CD14-positive monocyte (primary cell): ENCODE data around the gene MAPRE3. TPM values are rescaled to one million over a fixed set of nuclear protein-coding genes. Genes with fewer than 3 reads are reported as not detected.

Experiments
- DNase-seq, 3 donors: peaks; one replicate each; pipeline ENCODE4 v3.0.0-alpha.2; 2011 to 2022
- H2AFZ ChIP-seq: 2 replicates; pipeline ENCODE4 v1.6.0; 2012; ENCODE audit warnings: mild to moderate bottlenecking, low read depth, low read length, inconsistent platforms; ENCODE audit not compliant: insufficient read depth, poor library complexity, severe bottlenecking
- H3K27ac ChIP-seq, 2 donors: 1 replicate in 1 of 2; 2 replicates in 1 of 2; pipeline ENCODE4 v1.5.1; 2012 to 2013; ENCODE audit warnings: low read length in 2 of 2, control low read depth in 1 of 2, inconsistent platforms in 1 of 2, low read depth in 1 of 2, mild to moderate bottlenecking in 1 of 2
- H3K27me3 ChIP-seq, 2 donors: one replicate each; pipeline versions ENCODE4 v1.6.0 to v1.6.1; 2011 to 2013; ENCODE audit warnings: low read length in 2 of 2; ENCODE audit not compliant: control insufficient read depth in 2 of 2, insufficient read depth in 2 of 2
- H3K36me3 ChIP-seq, 2 donors: replicated peaks in 1 of 2; 1 replicate in 1 of 2; 2 replicates in 1 of 2; pipeline versions ENCODE4 v1.5.1 to v1.6.1; 2012 to 2013; ENCODE audit warnings: low read length in 2 of 2, control low read depth in 1 of 2, inconsistent platforms in 1 of 2, mild to moderate bottlenecking in 1 of 2; ENCODE audit not compliant: insufficient read depth in 2 of 2, control insufficient read depth in 1 of 2
- H3K4me1 ChIP-seq, 2 donors: 1 replicate in 1 of 2; 2 replicates in 1 of 2; pipeline versions ENCODE4 v1.5.1 to v1.6.1; 2012 to 2013; ENCODE audit warnings: low read length in 2 of 2, control low read depth in 1 of 2, inconsistent platforms in 1 of 2, mild to moderate bottlenecking in 1 of 2, moderate library complexity in 1 of 2; ENCODE audit not compliant: insufficient read depth in 2 of 2, control insufficient read depth in 1 of 2
- H3K4me2 ChIP-seq: replicated peaks from 2 replicates; pipeline ENCODE3; 2012; ENCODE audit warnings: low read length, moderate library complexity, mild to moderate bottlenecking; ENCODE audit not compliant: poor library complexity, severe bottlenecking; ENCODE audit errors: extremely low read depth
- H3K4me3 ChIP-seq, 3 experiments: fragments of 200-600 bp in 1 of 3; sonication (generic) in 1 of 3; replicated peaks in 1 of 3; 1 replicate in 2 of 3; 2 replicates in 1 of 3; pipeline ENCODE4 v1.5.1; 2011 to 2013; ENCODE audit warnings: low read length in 3 of 3, mild to moderate bottlenecking in 3 of 3, control low read depth in 2 of 3, low read depth in 2 of 3, inconsistent platforms in 1 of 3, moderate library complexity in 1 of 3
- H3K79me2 ChIP-seq: 2 replicates; pipeline ENCODE4 v1.6.0; 2012; ENCODE audit warnings: mild to moderate bottlenecking, control low read depth, inconsistent platforms, low read length, moderate library complexity; ENCODE audit not compliant: insufficient read depth
- H3K9ac ChIP-seq: 2 replicates; pipeline ENCODE4 v1.6.0; 2017; ENCODE audit warnings: low read length, mild to moderate bottlenecking; ENCODE audit not compliant: insufficient read depth, poor library complexity, severe bottlenecking
- H3K9me3 ChIP-seq, 2 donors: replicated peaks in 1 of 2; 1 replicate in 1 of 2; 2 replicates in 1 of 2; pipeline versions ENCODE4 v1.5.1 to v1.6.1; 2012 to 2013; ENCODE audit warnings: low read length in 2 of 2, control low read depth in 1 of 2; ENCODE audit not compliant: control insufficient read depth in 1 of 2, insufficient read depth in 1 of 2
- H4K20me1 ChIP-seq: 2 replicates; pipeline ENCODE4 v1.6.0; 2012; ENCODE audit warnings: mild to moderate bottlenecking, low read length, control low read depth, moderate library complexity; ENCODE audit not compliant: insufficient read depth
- H3K27ac Mint-ChIP-seq, 7 donors: one replicate each; pipeline ENCODE4 v1.8.0; 2020; ENCODE audit warnings: mild to moderate bottlenecking in 7 of 7, mixed read lengths in 7 of 7, moderate library complexity in 6 of 7, inconsistent platforms in 2 of 7
- H3K27me3 Mint-ChIP-seq, 3 donors: one replicate each; pipeline ENCODE4 v1.8.0; 2021 to 2022; ENCODE audit warnings: low read depth in 3 of 3, mild to moderate bottlenecking in 3 of 3, mixed read lengths in 3 of 3, moderate library complexity in 3 of 3, inconsistent platforms in 1 of 3
- H3K36me3 Mint-ChIP-seq, 2 donors: one replicate each; pipeline ENCODE4 v1.8.0; 2020; ENCODE audit warnings: mixed read lengths in 2 of 2, inconsistent platforms in 1 of 2, mild to moderate bottlenecking in 1 of 2
- H3K4me1 Mint-ChIP-seq: one replicate; pipeline ENCODE4 v1.8.0; 2020; ENCODE audit warnings: mild to moderate bottlenecking, mixed read lengths
- H3K4me3 Mint-ChIP-seq, 2 donors: one replicate each; pipeline ENCODE4 v1.8.0; 2020; ENCODE audit warnings: mild to moderate bottlenecking in 2 of 2, mixed read lengths in 2 of 2, moderate library complexity in 1 of 2
- H3K9me3 Mint-ChIP-seq, 7 donors: one replicate each; pipeline ENCODE4 v1.8.0; 2020 to 2022; ENCODE audit warnings: mixed read lengths in 7 of 7, mild to moderate bottlenecking in 6 of 7, moderate library complexity in 6 of 7, inconsistent platforms in 2 of 7
- CTCF ChIP-seq: fragments of 200-600 bp; IDR thresholded peaks from one replicate; pipeline ENCODE4 v1.8.0; 2022; ENCODE audit warnings: antibody characterized with exemption, mild to moderate bottlenecking
- WGBS: methylation state at CpG from one replicate; pipeline ENCODE4 v1.1.5; 2013; ENCODE audit warnings: missing lambda C conversion rate; ENCODE audit not compliant: insufficient coverage; 5-methylcytosine and 5-hydroxymethylcytosine counted together
- intact Hi-C, 2 donors: fragments of 100-400 bp; cut with micrococcal nuclease; formaldehyde crosslinking; loops; one replicate each; pipeline versions ENCODE4 v1.15.0 to v1.15.1; 2023
- polyA plus RNA-seq, 3 donors: library from polyadenylated mRNA; depleted of rRNA in 1 of 3; unstranded in 2 of 3; stranded (reverse) in 1 of 3; fragments of 300-500 nt in 2 of 3; fragments of >200 nt in 1 of 3; fragmentation: Illumina TruSeq in 2 of 3; gene quantifications; 1 replicate in 2 of 3; 2 replicates in 1 of 3; pipeline ENCODE4 v1.2.3, GENCODE V29; 2012 to 2021

MAPRE3 gene
- polyA plus RNA-seq, 3 donors: 2.4 to 14.4 (median 3.5) TPM

- Histone ChIP-seq H3K4me1 (no peaks in the 10 kb centered on the region), H3K9ac (no peak overlapping the region), H3K4me2 (no peak overlapping the region), H3K27me3 (no peaks in the 10 kb centered on the region), H3K4me3 (no peak overlapping the region), H2AFZ (no peak overlapping the region), H3K79me2 (no peaks in the 10 kb centered on the region), H3K36me3 (no peaks in the 10 kb centered on the region), H3K27ac (no peak overlapping the region), H4K20me1 (no peaks in the 10 kb centered on the region), H3K9me3 (no peaks in the 10 kb centered on the region)
- Mint-ChIP-seq H3K36me3 (no peaks in the 10 kb centered on the region), H3K9me3 (no peaks in the 10 kb centered on the region), H3K4me1 (peaks cover 5% of the 10 kb centered on the region), H3K27ac (no peak overlapping the region), H3K4me3 (no peak overlapping the region), H3K27me3 (peaks cover 4 to 11% (median 7%) of the 10 kb centered on the region in 3 donors)
- WGBS: 88% methylated on average over 1 of the region's 4 CpGs
- DNase-seq: no peak
- intact Hi-C loops: no loop called here
- no peak for TF ChIP-seq CTCF
Measured at GRCh38 chr2:26978061-26978596, 7.7 kb downstream of the MAPRE3 start.

GRCh38 chr2:26979741-26980140 lies 9.3 kb downstream of the MAPRE3 start:
- H3K27ac Mint-ChIP-seq: peak overlapping the region in 1 of 7 donors; percentile 20
- no peaks in the 10 kb centered on the region for H3K79me2 ChIP-seq

More at GRCh38 chr2:26979741-26980140, 9.3 kb downstream of the MAPRE3 start:
- Histone ChIP-seq H3K9ac (no peak overlapping the region), H3K27ac (no peak overlapping the region), H2AFZ (no peak overlapping the region), H3K4me2 (no peak overlapping the region), H4K20me1 (no peaks in the 10 kb centered on the region), H3K36me3 (no peaks in the 10 kb centered on the region), H3K4me1 (no peaks in the 10 kb centered on the region), H3K9me3 (no peaks in the 10 kb centered on the region), H3K27me3 (no peaks in the 10 kb centered on the region), H3K4me3 (no peak overlapping the region)
- Mint-ChIP-seq H3K36me3 (no peaks in the 10 kb centered on the region), H3K4me3 (no peak overlapping the region), H3K27me3 (peaks cover 5 to 9% (median 7%) of the 10 kb centered on the region in 3 donors), H3K9me3 (no peaks in the 10 kb centered on the region), H3K4me1 (peaks cover 5% of the 10 kb centered on the region)
- no peak for DNase-seq
- no peak for TF ChIP-seq CTCF
- intact Hi-C loops: no loop called here
- WGBS: 70% methylated on average over 2 of the region's 2 CpGs
